Inflammatory macrophage treated with lipopolysaccharide for 4 hours (primary cell): ENCODE data around the gene RGS17.
"Not testable (repeated sequence)": the region's sequence is repeated elsewhere in the genome, so short reads cannot be mapped to it uniquely, and the experiment has no call there.

ENCODE experiments used
- DNase-seq: peaks from one replicate; pipeline ENCODE4 v3.0.0-alpha.2; 2020

Gene RGS17

GRCh38 chr6:153131037-153131981, at the start of gene RGS17:
Gene RGS17, minus strand, starts transcription at chr6:153131282. Its CDS starts 87,264 bp downstream, at chr6:153044018.
- DNase-seq: no peak

- DNase-seq: no peak
Observed at GRCh38 chr6:153172815-153173214, 41.7 kb upstream of the RGS17 start.

DNA sequence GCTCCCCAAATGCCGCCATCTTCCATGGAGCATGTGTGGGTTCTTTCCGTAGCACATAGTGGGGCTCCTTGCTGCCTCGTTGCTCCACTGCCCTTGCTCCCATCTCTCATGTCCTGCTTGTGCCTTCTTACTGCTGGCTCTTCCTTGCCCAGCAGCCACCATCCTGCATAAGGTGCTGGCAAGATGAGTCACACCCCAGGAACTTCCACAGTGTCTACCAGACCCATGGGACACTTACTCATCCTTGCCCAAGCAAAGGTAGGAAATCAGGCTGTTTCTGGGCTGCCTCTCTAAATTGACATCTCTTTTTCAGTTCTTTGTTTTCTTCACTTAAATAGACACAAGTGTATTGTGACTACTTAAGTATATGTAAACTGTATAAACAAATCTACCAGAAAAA, 39.4 kb upstream of the RGS17 start:
- DNase-seq: no peak

- DNase-seq: no peak
Observed at GRCh38 chr6:153167907-153168306, 36.8 kb upstream of the RGS17 start.

- no peak for DNase-seq
Observed at GRCh38 chr6:153167061-153167891, 36.2 kb upstream of the RGS17 start.

GRCh38 chr6:153162646-153163045, 31.6 kb upstream of the RGS17 start:
- no peak for DNase-seq

DNA sequence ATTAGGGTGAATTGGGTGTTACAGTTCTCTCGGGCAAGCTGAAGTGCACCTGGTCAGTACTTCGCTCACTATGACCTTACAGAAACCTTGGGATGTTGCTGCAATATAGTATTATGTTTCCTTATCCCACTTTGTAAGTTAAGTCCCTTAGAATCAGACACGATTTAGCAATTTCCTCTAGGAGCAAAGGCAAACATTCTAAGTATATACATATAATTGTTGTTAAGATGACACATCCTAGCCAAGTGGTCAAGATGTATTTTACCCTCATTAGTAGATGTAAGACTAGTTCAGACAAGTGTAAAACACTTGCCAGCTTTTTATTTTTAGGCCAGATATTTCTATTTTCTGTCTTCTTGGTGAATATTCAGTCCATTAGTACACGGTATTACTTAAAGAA, 31.1 kb upstream of the RGS17 start:
- no peak for DNase-seq

DNA sequence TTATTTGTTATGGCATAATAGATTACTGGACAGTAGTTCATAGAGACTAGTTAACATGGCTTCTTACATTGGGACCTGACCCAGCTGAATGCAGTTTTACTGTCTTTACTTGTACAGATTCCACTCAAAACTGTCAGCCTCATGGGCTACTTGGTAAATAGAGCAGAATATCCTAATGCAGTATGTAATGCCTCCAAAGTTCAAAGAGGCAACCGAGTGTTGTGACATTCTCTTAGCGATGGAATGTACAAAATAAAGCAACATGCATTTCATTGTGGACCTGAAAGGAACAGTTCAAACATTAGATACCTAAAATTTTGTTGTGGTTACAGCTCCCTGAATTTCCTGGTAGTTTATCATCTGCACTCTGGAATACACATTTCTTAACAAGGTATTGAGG, 29.1 kb upstream of the RGS17 start:
- DNase-seq: no peak

- DNase-seq: no peak
Observed at GRCh38 chr6:153150752-153151440, 19.8 kb upstream of the RGS17 start.

- DNase-seq: no peak
Observed at GRCh38 chr6:153150371-153150751, 19.3 kb upstream of the RGS17 start.

DNA sequence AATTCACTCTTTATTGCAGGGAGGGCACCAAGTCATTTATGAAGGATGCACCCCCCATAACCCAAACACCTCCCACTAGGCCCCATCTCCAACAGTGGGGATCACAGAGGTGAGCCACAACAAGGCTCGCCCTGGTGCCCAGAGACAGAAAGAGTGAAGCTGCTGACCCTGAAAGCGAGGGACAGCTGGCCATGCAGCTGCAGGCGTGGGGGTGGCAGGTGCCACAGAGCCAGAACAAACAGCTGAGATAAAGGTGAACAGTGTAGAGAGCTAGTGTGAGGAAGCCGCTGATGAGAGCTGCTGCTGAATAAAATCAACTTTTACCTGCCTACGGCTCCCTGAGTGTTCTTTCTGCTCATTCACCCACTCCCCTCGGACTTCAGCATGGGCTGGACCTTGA, 18.8 kb upstream of the RGS17 start:
- no peak for DNase-seq

DNA sequence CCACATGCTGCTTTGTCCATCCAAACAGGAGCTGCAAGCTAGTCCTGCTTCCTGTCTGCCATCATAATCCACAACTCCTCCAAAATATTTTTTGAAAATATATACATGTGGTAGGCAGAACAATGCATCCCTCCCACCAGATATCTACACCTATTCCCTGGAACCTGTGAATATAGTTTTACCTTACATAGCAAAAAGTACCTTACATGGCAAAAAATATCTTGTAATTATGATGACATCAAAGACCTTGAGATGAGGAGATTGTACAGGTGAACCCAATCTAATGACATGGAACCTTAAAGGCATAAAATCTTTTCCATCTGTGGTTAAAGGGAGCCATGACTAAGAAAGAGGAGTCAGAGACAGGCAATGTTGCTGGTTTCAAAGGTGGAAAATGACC, 15.3 kb upstream of the RGS17 start:
- no peak for DNase-seq

DNA sequence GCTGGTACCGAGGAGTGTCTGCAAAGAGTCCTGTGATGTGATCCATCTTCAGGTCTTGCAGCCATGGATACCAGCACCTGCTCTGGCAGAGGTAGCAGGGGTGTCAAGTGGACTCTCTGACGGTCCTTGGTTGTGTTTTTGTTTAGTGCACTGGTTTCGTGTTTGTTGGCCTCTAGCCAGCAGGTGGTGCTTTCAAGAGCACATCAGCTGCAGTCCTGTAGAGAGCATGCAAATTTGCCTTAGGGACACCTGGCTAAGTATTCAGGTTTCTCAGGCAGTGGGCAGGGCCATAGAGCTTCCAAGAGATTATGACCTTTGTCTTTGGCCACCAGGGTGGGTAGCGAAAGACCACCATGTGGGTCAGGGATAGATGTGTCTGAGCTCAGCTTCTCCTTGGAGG, 14.5 kb upstream of the RGS17 start:
- no peak for DNase-seq

- DNase-seq: no peak
Observed at GRCh38 chr6:153143200-153143599, 12.1 kb upstream of the RGS17 start.

DNA sequence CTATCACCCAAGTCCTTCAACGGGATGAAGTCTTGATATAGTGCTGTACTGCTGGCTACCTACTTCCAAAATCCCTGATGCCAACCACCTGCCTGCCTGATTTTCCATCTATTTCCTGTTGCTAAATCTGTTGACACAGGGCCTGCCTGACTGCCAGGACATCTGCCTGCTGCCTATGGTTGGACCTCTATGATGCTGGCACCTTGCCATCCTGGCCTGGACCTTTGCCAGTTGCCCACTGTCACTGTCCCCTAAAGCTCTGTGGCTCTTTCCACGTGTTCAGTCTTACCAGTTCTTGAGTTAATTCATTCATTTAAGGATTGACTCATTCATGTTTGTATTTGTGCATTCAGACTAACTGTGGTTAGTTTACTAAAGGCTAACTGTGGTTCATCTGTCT, 9.2 kb upstream of the RGS17 start:
- no peak for DNase-seq

- DNase-seq: no peak
Observed at GRCh38 chr6:153138930-153139329, 7.8 kb upstream of the RGS17 start.

GRCh38 chr6:153135681-153136080, 4.6 kb upstream of the RGS17 start:
- no peak for DNase-seq

- not testable (repeated sequence) for DNase-seq
Observed at GRCh38 chr6:153133667-153134066, 2.6 kb upstream of the RGS17 start.

DNA sequence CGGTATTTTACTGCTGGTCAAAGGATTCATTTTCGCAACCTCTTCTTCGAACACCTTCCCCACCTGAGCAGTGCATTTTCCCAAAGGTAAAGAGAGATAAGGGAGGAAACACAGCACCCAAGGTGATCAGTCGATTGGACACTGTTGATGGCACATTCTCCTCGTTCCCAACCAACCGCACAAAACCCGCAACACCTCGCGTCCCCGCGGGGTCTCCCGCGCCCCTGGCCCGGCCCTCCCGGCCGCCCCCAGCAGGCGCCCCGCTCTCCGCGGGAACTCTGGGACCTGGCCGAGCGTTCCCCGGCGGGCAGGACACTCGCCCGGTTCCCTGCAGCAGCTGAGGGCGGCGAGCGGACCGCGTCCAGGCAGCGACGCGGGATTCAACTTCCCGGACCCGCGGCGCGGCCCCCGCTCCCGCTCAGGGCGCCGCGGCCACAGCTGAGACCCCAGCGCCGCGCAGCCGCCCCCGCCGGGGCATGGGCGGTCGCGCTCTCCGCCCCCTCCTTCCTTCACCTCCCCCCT, 506 bp downstream of the RGS17 start:
- DNase-seq: no peak

DNA sequence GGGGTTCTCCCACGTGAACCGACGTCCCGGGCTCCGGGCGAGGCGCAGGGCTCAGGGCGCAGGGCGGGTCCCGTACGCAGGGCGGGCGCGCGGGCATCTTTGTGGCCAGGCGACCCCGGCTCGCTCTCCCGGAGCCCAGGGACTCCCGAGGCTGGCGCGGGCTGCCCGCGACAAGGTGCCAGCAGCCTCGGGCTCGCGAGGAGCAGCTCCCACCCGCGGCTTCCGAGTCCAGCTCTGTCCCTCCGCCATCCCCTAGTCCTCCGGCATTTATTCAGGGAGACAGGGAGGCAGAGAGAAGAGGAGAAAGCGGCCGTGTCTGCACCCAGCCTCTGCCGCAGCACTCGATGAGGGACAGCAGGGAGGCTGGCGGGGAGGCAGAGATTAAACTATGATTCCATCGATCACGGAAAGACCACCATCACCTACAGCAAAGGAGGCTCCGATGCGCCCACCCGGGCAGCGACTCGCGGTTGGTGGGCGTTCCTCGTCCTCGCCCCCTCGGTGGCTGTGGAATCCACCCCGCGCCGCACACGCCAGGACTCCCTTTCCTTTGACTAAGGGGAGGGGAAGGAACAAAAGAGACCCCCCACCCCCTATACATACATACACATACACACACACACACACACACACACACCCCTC, 1.1 kb downstream of the RGS17 start:
- DNase-seq: no peak

GRCh38 chr6:153126218-153126617, 4.9 kb downstream of the RGS17 start:
- DNase-seq: no peak

- DNase-seq: no peak
Observed at GRCh38 chr6:153125032-153125431, 6.0 kb downstream of the RGS17 start.

DNA sequence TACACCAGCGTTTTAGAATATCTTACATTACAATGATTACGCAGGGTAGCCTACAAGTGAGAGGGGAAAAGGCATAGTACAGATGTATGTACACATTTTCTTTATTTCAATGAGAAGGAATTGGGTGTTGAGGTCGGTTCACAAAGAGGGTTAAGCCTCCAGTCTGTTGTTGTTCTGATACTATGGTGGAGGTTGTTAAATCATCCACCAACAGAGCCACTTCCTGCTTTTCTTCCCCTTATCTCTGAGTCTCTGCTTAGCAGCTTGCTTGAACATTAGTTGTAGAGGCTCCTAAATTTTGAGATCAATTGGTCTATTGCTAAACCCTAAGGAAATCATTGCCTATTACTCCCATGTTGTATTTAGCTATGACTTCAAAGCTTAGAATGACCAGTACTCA, 7.3 kb downstream of the RGS17 start:
- no peak for DNase-seq
